GM19043 (cell line): ENCODE measurements around the gene FGD4.

ENCODE experiments used
- ATAC-seq: cut with Tn5 transposase; IDR thresholded peaks from one replicate; pipeline ENCODE4 v1.9.1; 2021; ENCODE audit warnings: low read depth; ENCODE audit not compliant: unreplicated experiment

Gene FGD4

GRCh38 chr12:32399370-32400113 is at the start of gene FGD4:
Gene FGD4 (plus strand): TSS chr12:32399558.
- ATAC-seq: peak; percentile 87

GRCh38 chr12:32353540-32353939 is 45.8 kb upstream of the FGD4 start:
- no peak for ATAC-seq

- no peak for ATAC-seq
Measured at GRCh38 chr12:32357601-32358249, 41.6 kb upstream of the FGD4 start.

GRCh38 chr12:32360956-32361355 is 38.4 kb upstream of the FGD4 start:
- ATAC-seq: no peak

- ATAC-seq: no peak
Measured at GRCh38 chr12:32362892-32363291, 36.5 kb upstream of the FGD4 start.

GRCh38 chr12:32365473-32366064 is 33.8 kb upstream of the FGD4 start:
- ATAC-seq: no peak

- no peak for ATAC-seq
Measured at GRCh38 chr12:32366714-32367113, 32.6 kb upstream of the FGD4 start.

GRCh38 chr12:32367381-32367780 is 32.0 kb upstream of the FGD4 start:
- ATAC-seq: no peak

- ATAC-seq: no peak
Measured at GRCh38 chr12:32369202-32369601, 30.2 kb upstream of the FGD4 start.

- no peak for ATAC-seq
Measured at GRCh38 chr12:32377344-32378055, 21.9 kb upstream of the FGD4 start.

- no peak for ATAC-seq
Measured at GRCh38 chr12:32379213-32379612, 20.1 kb upstream of the FGD4 start.

GRCh38 chr12:32379667-32380066 is 19.7 kb upstream of the FGD4 start:
- no peak for ATAC-seq

- no peak for ATAC-seq
Measured at GRCh38 chr12:32382226-32382625, 17.1 kb upstream of the FGD4 start.

- no peak for ATAC-seq
Measured at GRCh38 chr12:32390572-32391219, 8.7 kb upstream of the FGD4 start.

GRCh38 chr12:32395026-32395425 is 4.3 kb upstream of the FGD4 start:
- ATAC-seq: no peak

- no peak for ATAC-seq
Measured at GRCh38 chr12:32397696-32398095, 1.7 kb upstream of the FGD4 start.

GRCh38 chr12:32398181-32398580 is 1.2 kb upstream of the FGD4 start:
- ATAC-seq: no peak

- no peak for ATAC-seq
Measured at GRCh38 chr12:32398816-32399369, 465 bp upstream of the FGD4 start.

- no peak for ATAC-seq
Measured at GRCh38 chr12:32400114-32400672, 835 bp downstream of the FGD4 start.

- ATAC-seq: no peak
Measured at GRCh38 chr12:32400866-32401265, 1.5 kb downstream of the FGD4 start.
